ENCODE data around the gene CLEC18A.

Gene CLEC18A

GRCh38 chr16:69932691-69933392 is 18.3 kb upstream of the CLEC18A start:
- Histone ChIP-seq H3K4me3 (ENCODE audit: low read depth, low read length) (no peak overlapping the region), H3K4me1 (no peaks in the 10 kb centered on the region), H3K36me3 (peaks cover 4% of the 10 kb centered on the region; the same call in 1 of the 2 replicates), H3K9me3 (no peaks in the 10 kb centered on the region), H3K27me3 (no peaks in the 10 kb centered on the region)
- TF ChIP-seq, protein P1, sequence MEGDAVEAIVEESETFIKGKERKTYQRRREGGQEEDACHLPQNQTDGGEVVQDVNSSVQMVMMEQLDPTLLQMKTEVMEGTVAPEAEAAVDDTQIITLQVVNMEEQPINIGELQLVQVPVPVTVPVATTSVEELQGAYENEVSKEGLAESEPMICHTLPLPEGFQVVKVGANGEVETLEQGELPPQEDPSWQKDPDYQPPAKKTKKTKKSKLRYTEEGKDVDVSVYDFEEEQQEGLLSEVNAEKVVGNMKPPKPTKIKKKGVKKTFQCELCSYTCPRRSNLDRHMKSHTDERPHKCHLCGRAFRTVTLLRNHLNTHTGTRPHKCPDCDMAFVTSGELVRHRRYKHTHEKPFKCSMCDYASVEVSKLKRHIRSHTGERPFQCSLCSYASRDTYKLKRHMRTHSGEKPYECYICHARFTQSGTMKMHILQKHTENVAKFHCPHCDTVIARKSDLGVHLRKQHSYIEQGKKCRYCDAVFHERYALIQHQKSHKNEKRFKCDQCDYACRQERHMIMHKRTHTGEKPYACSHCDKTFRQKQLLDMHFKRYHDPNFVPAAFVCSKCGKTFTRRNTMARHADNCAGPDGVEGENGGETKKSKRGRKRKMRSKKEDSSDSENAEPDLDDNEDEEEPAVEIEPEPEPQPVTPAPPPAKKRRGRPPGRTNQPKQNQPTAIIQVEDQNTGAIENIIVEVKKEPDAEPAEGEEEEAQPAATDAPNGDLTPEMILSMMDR (IDR thresholded peaks at IDR 0.05; ENCODE audit: low read depth, low read length) = no peak
- DNase-seq = no peak

- no peak overlapping the region for H3K4me3 ChIP-seq (ENCODE audit: low read depth, low read length)
- no peak for DNase-seq
- H3K4me1 ChIP-seq = no peaks in the 10 kb centered on the region
- H3K9me3 ChIP-seq = no peaks in the 10 kb centered on the region
- peaks cover 4% of the 10 kb centered on the region; the same call in 1 of the 2 replicates for H3K36me3 ChIP-seq
- TF ChIP-seq, protein P1 (IDR thresholded peaks at IDR 0.05; ENCODE audit: low read depth, low read length) = no peak
- no peaks in the 10 kb centered on the region for H3K27me3 ChIP-seq
These were observed 17.1 kb upstream of the CLEC18A start for GRCh38 chr16:69934044-69934443.

GRCh38 chr16:69934751-69935150 is 16.4 kb upstream of the CLEC18A start:
- H3K4me1 ChIP-seq = no peaks in the 10 kb centered on the region

DNA sequence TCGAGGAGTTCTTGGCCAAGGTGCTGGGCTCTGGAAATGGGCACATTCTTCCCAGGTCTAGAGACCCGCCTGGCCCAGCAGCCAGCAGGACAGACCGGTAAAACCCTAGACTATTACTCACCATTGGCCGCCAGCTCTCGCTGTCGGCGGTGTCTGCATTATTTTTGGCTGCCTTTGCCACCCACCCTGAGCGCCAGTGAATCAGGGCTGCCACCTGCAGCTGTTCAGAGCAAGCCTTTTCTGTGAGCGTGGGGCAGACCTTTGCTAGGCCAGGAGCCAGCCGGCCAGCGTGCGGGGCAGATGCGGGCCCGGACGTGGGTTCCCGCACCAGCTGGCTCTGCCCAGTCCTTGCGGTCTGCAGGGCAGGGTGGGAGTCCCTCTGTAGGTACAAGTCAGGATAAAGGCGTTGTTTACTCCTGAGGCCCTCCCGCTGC is 15.8 kb upstream of the CLEC18A start:
- Histone ChIP-seq H3K27me3 (no peaks in the 10 kb centered on the region), H3K4me3 (ENCODE audit: low read depth, low read length) (no peak overlapping the region), H3K9me3 (no peaks in the 10 kb centered on the region), H3K36me3 (peaks cover 4% of the 10 kb centered on the region; the same call in 1 of the 2 replicates), H3K4me1 (no peaks in the 10 kb centered on the region)
- TF ChIP-seq, protein P1 (IDR thresholded peaks at IDR 0.05; ENCODE audit: low read depth, low read length) = no peak
- no peak for DNase-seq

More at GRCh38 chr16:69934751-69935150, 16.4 kb upstream of the CLEC18A start:
- TF ChIP-seq, protein P1 (IDR thresholded peaks at IDR 0.05; ENCODE audit: low read depth, low read length) = no peak
- no peaks in the 10 kb centered on the region for H3K27me3 ChIP-seq
- H3K9me3 ChIP-seq = no peaks in the 10 kb centered on the region
- peaks cover 4% of the 10 kb centered on the region; the same call in 1 of the 2 replicates for H3K36me3 ChIP-seq
- no peak overlapping the region for H3K4me3 ChIP-seq (ENCODE audit: low read depth, low read length)
- no peak for DNase-seq

DNA sequence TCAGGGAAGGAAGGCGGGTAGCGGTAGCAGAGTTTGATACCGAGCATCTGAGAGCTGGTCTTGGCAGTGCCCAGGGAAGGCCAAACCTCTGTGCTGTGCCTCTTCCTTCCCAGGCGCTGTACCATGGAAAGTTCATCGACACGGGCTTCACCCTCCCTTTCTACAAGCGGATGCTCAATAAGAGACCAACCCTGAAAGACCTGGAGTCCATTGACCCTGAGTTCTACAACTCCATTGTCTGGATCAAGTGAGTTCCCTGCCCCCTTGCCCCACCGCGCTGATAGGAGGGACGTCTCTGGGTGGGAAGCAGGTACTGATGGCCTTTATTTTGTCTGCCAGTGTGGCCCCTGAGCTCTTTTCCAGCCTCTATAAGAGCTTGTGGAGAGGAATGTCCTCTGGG is 15.4 kb upstream of the CLEC18A start:
- no peaks in the 10 kb centered on the region for H3K27me3 ChIP-seq
- H3K4me1 ChIP-seq = no peaks in the 10 kb centered on the region
- H3K36me3 ChIP-seq = peaks cover 4% of the 10 kb centered on the region; the same call in 1 of the 2 replicates
- no peak for DNase-seq
- no peaks in the 10 kb centered on the region for H3K9me3 ChIP-seq
- no peak overlapping the region for H3K4me3 ChIP-seq (ENCODE audit: low read depth, low read length)
- TF ChIP-seq, protein P1 (IDR thresholded peaks at IDR 0.05; ENCODE audit: low read depth, low read length) = no peak

GRCh38 chr16:69936252-69936651 is 14.9 kb upstream of the CLEC18A start:
- TF ChIP-seq, protein P1 (IDR thresholded peaks at IDR 0.05; ENCODE audit: low read depth, low read length) = no peak
- peaks cover 4% of the 10 kb centered on the region; the same call in 1 of the 2 replicates for H3K36me3 ChIP-seq
- H3K9me3 ChIP-seq = no peaks in the 10 kb centered on the region
- DNase-seq = no peak
- no peak overlapping the region for H3K4me3 ChIP-seq (ENCODE audit: low read depth, low read length)
- no peaks in the 10 kb centered on the region for H3K27me3 ChIP-seq
- H3K4me1 ChIP-seq = no peaks in the 10 kb centered on the region

Measured in BE2C (cell line).